HepG2 (cell line): ENCODE data around the gene ARHGEF16. TPM values are rescaled to one million over a fixed set of nuclear protein-coding genes. Genes with fewer than 3 reads are reported as not detected.
A peak's percentile ranks its signal among the peaks of the same experiment; 100 is the strongest.

Experiments used
- ATAD3A ChIP-seq: sonication (generic); formaldehyde crosslinking; IDR thresholded peaks from 2 replicates; pipeline ENCODE4 v1.4.0; 2020; ENCODE audit warnings: missing genetic modification reagents
- FOSL2 ChIP-seq: sonication (generic); formaldehyde crosslinking; IDR thresholded peaks from 2 replicates; pipeline ENCODE4 v1.4.0; 2020; ENCODE audit warnings: missing genetic modification reagents
- JUN ChIP-seq: sonication (generic); formaldehyde crosslinking; IDR thresholded peaks from 2 replicates; pipeline ENCODE4 v1.4.0; 2020; ENCODE audit warnings: mild to moderate bottlenecking, missing genetic modification reagents
- MAF1 ChIP-seq: sonication (generic); formaldehyde crosslinking; IDR thresholded peaks from 2 replicates; pipeline ENCODE4 v1.5.0; 2020; ENCODE audit warnings: missing genetic modification reagents, borderline replicate concordance
- MAFK ChIP-seq, 2 experiments: IDR thresholded peaks in 1 of 2; conservative IDR thresholded peaks in 1 of 2; 2 replicates each; pipeline ENCODE4 v1.6.1; 2011; ENCODE audit warnings: improper control_type of control experiment in 2 of 2, low read length in 2 of 2
- NFKBIZ ChIP-seq: IDR thresholded peaks from 2 replicates; pipeline ENCODE4 v1.6.1; 2018; ENCODE audit warnings: missing genetic modification reagents, missing compliant biosample characterization
- NONO ChIP-seq, 2 experiments: fragments of 450-650 bp in 1 of 2; sonication (generic) in 1 of 2; formaldehyde crosslinking in 1 of 2; IDR thresholded peaks in 1 of 2; conservative IDR thresholded peaks in 1 of 2; 2 replicates each; pipeline versions ENCODE4 v1.6.1 to v1.8.0; 2017 to 2022; ENCODE audit warnings: mild to moderate bottlenecking in 1 of 2, missing genetic modification reagents in 1 of 2, moderate library complexity in 1 of 2
- SMAD3 ChIP-seq: sonication (generic); formaldehyde crosslinking; IDR thresholded peaks from 2 replicates; pipeline ENCODE4 v1.4.0; 2020; ENCODE audit warnings: missing genetic modification reagents
- ZBTB42 ChIP-seq: sonication (generic); formaldehyde crosslinking; IDR thresholded peaks from 2 replicates; pipeline ENCODE4 v1.5.0; 2020; ENCODE audit warnings: mild to moderate bottlenecking, missing genetic modification reagents
- ZBTB7B ChIP-seq: sonication (generic); formaldehyde crosslinking; IDR thresholded peaks from 2 replicates; pipeline ENCODE4 v1.4.0; 2020; ENCODE audit warnings: missing genetic modification reagents
- ZIK1 ChIP-seq: sonication (generic); formaldehyde crosslinking; IDR thresholded peaks from 2 replicates; pipeline ENCODE4 v1.5.0; 2020; ENCODE audit warnings: mild to moderate bottlenecking, low read depth, missing genetic modification reagents, borderline replicate concordance
- ZNF235 ChIP-seq: sonication (generic); formaldehyde crosslinking; IDR thresholded peaks from 2 replicates; pipeline ENCODE4 v1.8.1; 2023; ENCODE audit warnings: mild to moderate bottlenecking, missing genetic modification reagents, borderline replicate concordance
- ZNF746 ChIP-seq: sonication (generic); formaldehyde crosslinking; IDR thresholded peaks from 2 replicates; pipeline ENCODE4 v1.8.0; 2022; ENCODE audit warnings: mild to moderate bottlenecking, missing genetic modification reagents
- ZNF766 ChIP-seq: sonication (generic); formaldehyde crosslinking; IDR thresholded peaks from 2 replicates; pipeline ENCODE4 v1.5.0; 2020; ENCODE audit warnings: missing genetic modification reagents, borderline replicate concordance
- polyA plus RNA-seq, 8 experiments: library from polyadenylated mRNA; depleted of rRNA in 3 of 8; stranded (reverse) in 7 of 8; unstranded in 1 of 8; fragments of >200 nt; fragmentation: Illumina TruSeq in 4 of 8; extraction: Trizol in 4 of 8; gene quantifications; 2 replicates each; pipeline versions ENCODE4 v1.2.1 to v1.2.3, GENCODE V29; 2011 to 2016; ENCODE audit warnings: low read depth in 4 of 8, missing spikeins in 1 of 8, mixed read lengths in 1 of 8; ENCODE audit not compliant: insufficient read depth in 1 of 8
- total RNA-seq, 5 experiments: library from RNA; depleted of rRNA; stranded (reverse); fragments of >200 nt; fragmentation: Illumina TruSeq; extraction: Trizol; gene quantifications; 2 replicates each; pipeline ENCODE4 v1.2.3, GENCODE V29; 2016; ENCODE audit warnings: low read depth in 1 of 5
- TF ChIP-seq, protein P1 (sequence below): sonication (generic); formaldehyde crosslinking; conservative IDR thresholded peaks from 2 replicates; pipeline ENCODE4 v1.8.1; 2023; ENCODE audit warnings: missing genetic modification reagents
- TF ChIP-seq, protein P2 (sequence below): sonication (generic); formaldehyde crosslinking; IDR thresholded peaks from 2 replicates; pipeline ENCODE4 v1.4.0; 2020; ENCODE audit warnings: missing genetic modification reagents
- TF ChIP-seq, protein P3 (sequence below): sonication (generic); formaldehyde crosslinking; IDR thresholded peaks from 2 replicates; pipeline ENCODE4 v1.8.0; 2022; ENCODE audit warnings: low read depth, missing genetic modification reagents
- TF ChIP-seq, protein P4 (sequence below): IDR thresholded peaks from 2 replicates; pipeline ENCODE4 v1.6.1; 2018; ENCODE audit warnings: missing genetic modification reagents, mild to moderate bottlenecking, missing compliant biosample characterization

ARHGEF16 gene
- total and polyA plus RNA-seq, 2 of the 13 experiments (the other 11 are each of a cell fraction or from before 2014, with no cell fraction given), result 20.3 to 39.9 TPM

DNA sequence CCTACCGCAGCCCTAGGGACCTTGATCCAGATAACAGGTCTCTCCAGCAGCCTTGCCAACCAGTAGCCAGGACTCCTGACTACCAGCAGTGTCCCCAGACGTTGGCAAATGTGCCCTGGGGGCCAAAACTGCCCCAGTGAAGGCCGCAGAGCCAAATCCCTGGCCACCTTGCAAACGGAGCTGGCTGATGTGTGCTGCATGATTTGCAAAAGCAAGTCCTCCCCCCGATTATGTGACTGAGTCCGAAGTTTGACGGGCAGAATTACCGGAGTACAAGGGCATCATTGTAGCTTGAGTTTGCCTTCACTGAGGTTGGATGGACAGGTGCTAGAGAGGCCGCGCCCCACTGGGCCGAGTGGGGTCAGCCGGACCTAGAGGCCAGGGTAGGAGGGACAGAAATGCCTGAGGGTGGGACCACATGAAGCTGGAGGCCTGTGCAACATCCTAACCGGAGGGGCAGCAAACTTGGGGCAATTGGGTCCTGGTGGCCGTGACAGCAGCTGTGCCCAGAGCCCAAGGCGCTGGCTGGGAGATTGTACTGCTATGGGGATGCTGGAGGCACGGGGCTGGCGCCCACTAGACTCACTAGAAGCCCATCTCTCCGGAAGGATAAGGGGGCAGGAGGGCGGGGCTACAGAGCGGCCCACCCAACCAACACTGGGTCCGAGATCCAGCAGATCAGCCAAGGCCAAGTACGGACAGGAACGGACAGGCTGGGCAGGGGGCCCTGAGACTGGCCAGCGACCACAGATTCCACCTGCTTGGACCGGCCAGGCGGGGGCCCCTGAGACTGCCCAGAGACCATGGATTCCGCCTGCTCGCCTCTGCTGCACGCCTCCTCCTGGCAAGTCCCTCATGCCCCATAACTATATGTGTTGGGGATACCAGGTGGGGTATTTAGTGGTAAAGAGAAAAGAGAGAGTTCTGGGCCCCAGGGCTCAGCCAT, 2.8 kb downstream of the ARHGEF16 start (continued):
- peak; percentile 85 for TF ChIP-seq ZBTB7B (CRISPR knock-in tag)
- TF ChIP-seq FOSL2 (CRISPR knock-in tag), result peak; percentile 24; the same call in 1 of the 2 replicates
- TF ChIP-seq ZNF766 (CRISPR knock-in tag), result peak; percentile 30; the same call in 1 of the 2 replicates
- no peak for TF ChIP-seq SMAD3
- TF ChIP-seq, protein P1, sequence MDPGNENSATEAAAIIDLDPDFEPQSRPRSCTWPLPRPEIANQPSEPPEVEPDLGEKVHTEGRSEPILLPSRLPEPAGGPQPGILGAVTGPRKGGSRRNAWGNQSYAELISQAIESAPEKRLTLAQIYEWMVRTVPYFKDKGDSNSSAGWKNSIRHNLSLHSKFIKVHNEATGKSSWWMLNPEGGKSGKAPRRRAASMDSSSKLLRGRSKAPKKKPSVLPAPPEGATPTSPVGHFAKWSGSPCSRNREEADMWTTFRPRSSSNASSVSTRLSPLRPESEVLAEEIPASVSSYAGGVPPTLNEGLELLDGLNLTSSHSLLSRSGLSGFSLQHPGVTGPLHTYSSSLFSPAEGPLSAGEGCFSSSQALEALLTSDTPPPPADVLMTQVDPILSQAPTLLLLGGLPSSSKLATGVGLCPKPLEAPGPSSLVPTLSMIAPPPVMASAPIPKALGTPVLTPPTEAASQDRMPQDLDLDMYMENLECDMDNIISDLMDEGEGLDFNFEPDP (CRISPR knock-in tag), result 0 out of 2 replicates have a peak, but pooled peaks have one; percentile 78
- TF ChIP-seq ATAD3A, result no peak
- no peak for TF ChIP-seq NONO (IDR thresholded peaks at IDR 0.05)
- TF ChIP-seq NONO (CRISPR knock-in tag; conservative IDR thresholded peaks at IDR 0.05), result peak; percentile 70; the same call in 1 of the 2 replicates
- peak; percentile 73; the same call in 1 of the 2 replicates for TF ChIP-seq ZNF235
- TF ChIP-seq JUN (CRISPR knock-in tag), result no peak
- TF ChIP-seq MAFK (conservative IDR thresholded peaks at IDR 0.05 in 1 of 2, IDR thresholded peaks at IDR 0.05 in 1 of 2; ENCODE audit: low read length in 2 of 2), result no peak
- TF ChIP-seq, protein P2, sequence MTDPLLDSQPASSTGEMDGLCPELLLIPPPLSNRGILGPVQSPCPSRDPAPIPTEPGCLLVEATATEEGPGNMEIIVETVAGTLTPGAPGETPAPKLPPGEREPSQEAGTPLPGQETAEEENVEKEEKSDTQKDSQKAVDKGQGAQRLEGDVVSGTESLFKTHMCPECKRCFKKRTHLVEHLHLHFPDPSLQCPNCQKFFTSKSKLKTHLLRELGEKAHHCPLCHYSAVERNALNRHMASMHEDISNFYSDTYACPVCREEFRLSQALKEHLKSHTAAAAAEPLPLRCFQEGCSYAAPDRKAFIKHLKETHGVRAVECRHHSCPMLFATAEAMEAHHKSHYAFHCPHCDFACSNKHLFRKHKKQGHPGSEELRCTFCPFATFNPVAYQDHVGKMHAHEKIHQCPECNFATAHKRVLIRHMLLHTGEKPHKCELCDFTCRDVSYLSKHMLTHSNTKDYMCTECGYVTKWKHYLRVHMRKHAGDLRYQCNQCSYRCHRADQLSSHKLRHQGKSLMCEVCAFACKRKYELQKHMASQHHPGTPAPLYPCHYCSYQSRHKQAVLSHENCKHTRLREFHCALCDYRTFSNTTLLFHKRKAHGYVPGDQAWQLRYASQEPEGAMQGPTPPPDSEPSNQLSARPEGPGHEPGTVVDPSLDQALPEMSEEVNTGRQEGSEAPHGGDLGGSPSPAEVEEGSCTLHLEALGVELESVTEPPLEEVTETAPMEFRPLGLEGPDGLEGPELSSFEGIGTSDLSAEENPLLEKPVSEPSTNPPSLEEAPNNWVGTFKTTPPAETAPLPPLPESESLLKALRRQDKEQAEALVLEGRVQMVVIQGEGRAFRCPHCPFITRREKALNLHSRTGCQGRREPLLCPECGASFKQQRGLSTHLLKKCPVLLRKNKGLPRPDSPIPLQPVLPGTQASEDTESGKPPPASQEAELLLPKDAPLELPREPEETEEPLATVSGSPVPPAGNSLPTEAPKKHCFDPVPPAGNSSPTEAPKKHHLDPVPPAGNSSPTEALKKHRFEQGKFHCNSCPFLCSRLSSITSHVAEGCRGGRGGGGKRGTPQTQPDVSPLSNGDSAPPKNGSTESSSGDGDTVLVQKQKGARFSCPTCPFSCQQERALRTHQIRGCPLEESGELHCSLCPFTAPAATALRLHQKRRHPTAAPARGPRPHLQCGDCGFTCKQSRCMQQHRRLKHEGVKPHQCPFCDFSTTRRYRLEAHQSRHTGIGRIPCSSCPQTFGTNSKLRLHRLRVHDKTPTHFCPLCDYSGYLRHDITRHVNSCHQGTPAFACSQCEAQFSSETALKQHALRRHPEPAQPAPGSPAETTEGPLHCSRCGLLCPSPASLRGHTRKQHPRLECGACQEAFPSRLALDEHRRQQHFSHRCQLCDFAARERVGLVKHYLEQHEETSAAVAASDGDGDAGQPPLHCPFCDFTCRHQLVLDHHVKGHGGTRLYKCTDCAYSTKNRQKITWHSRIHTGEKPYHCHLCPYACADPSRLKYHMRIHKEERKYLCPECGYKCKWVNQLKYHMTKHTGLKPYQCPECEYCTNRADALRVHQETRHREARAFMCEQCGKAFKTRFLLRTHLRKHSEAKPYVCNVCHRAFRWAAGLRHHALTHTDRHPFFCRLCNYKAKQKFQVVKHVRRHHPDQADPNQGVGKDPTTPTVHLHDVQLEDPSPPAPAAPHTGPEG (CRISPR knock-in tag), result no peak
- peak; percentile 45; the same call in 1 of the 2 replicates for TF ChIP-seq ZBTB42 (CRISPR knock-in tag)
- TF ChIP-seq, protein P3, sequence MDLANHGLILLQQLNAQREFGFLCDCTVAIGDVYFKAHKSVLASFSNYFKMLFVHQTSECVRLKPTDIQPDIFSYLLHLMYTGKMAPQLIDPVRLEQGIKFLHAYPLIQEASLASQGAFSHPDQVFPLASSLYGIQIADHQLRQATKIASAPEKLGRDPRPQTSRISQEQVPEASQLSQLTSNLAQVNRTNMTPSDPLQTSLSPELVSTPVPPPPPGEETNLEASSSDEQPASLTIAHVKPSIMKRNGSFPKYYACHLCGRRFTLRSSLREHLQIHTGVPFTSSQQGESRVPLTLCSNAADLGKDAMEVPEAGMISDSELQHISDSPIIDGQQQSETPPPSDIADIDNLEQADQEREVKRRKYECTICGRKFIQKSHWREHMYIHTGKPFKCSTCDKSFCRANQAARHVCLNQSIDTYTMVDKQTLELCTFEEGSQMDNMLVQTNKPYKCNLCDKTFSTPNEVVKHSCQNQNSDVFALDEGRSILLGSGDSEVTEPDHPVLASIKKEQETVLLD (CRISPR knock-in tag), result no peak
- no peak for TF ChIP-seq MAF1
- TF ChIP-seq, protein P4, sequence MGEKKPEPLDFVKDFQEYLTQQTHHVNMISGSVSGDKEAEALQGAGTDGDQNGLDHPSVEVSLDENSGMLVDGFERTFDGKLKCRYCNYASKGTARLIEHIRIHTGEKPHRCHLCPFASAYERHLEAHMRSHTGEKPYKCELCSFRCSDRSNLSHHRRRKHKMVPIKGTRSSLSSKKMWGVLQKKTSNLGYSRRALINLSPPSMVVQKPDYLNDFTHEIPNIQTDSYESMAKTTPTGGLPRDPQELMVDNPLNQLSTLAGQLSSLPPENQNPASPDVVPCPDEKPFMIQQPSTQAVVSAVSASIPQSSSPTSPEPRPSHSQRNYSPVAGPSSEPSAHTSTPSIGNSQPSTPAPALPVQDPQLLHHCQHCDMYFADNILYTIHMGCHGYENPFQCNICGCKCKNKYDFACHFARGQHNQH, result 0 out of 2 replicates have a peak, but pooled peaks have one; percentile 21
- 0 out of 2 replicates have a peak, but pooled peaks have one; percentile 61 for TF ChIP-seq ZIK1 (CRISPR knock-in tag)
- TF ChIP-seq NFKBIZ (CRISPR knock-in tag), result no peak
- peak; percentile 73; the same call in 1 of the 2 replicates for TF ChIP-seq ZNF746 (CRISPR knock-in tag)
